Measurements from ENCODE around the gene LNP1.
"Not testable (repeated sequence)": the region's sequence is repeated elsewhere in the genome, so short reads cannot be mapped to it uniquely, and the experiment has no call there.

The LNP1 gene, protein sequence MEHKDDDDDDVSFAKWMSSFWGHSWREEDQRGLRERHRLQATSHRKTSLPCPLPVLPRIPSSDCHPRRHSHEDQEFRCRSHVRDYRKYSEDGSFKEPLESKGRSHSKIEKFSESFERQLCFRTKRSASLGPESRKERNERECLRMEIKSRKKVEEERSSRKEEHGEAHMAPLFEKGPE

DNA sequence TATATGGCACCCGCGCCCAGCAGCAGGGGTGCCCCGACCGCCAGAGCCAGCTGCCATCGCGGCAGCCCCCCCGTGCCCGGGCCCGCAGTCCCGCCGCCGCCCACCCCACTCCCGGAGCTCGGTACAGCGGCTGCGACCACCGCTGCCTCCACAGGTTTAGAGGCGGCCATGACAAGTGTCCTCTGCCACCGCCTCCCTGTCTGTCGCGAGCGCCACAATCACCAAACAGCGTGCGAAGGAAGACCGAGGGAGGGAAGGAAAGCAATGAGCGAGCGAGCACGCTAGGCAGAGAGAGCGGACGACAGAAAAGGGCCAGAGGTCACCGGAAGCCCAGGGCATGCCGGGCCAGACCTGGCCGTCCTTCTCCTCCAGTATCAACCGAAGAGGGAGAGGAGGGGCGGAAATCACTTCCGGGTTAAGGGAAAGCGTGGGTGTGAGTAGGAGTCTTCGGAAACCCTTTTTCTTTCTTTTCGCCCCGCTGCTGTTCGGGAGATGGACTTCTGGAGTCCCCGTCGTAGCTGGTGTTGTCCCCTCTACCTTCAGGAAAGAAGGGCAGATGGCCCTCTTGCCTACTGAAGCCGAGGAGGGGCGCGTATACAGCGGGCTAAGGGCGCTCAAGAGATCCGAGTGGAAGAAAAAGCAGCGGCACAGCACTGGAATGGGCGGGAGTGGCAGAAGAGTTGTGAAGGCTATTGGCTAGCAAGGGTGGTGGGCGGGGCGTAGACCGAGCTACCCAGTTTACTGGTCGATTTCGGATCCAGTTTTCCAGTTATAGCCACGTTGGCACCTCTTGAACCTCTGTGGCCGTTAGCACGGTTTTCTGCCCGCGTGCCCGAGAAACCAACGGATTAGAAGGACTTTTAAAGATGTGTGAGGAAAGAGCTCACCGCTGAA lies at the start of gene LNP1, which contains the start of gene TOMM70:
TSS of gene LNP1 (plus strand) at position 760 of the 894 bp plus-strand sequence. CDS start 28,191 bp downstream, outside the sequence.
TSS of gene TOMM70 (minus strand) at position 310 of the 894 bp plus-strand sequence. CDS start at position 170, 140 bp downstream.
- peak; percentile 93 for DNase-seq

DNA sequence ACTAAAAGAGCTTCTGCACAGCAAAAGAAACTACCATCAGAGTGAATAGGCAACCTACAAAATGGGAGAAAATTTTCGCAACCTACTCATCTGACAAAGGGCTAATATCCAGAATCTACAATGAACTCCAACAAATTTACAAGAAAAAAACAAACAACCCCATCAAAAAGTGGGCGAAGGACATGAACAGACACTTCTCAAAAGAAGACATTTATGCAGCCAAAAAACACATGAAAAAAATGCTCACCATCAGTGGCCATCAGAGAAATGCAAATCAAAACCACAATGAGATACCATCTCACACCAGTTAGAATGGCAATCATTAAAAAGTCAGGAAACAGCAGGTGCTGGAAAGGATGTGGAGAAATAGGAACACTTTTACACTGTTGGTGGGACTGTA lies 49.6 kb upstream of the LNP1 start:
- not testable (repeated sequence) for DNase-seq

DNA sequence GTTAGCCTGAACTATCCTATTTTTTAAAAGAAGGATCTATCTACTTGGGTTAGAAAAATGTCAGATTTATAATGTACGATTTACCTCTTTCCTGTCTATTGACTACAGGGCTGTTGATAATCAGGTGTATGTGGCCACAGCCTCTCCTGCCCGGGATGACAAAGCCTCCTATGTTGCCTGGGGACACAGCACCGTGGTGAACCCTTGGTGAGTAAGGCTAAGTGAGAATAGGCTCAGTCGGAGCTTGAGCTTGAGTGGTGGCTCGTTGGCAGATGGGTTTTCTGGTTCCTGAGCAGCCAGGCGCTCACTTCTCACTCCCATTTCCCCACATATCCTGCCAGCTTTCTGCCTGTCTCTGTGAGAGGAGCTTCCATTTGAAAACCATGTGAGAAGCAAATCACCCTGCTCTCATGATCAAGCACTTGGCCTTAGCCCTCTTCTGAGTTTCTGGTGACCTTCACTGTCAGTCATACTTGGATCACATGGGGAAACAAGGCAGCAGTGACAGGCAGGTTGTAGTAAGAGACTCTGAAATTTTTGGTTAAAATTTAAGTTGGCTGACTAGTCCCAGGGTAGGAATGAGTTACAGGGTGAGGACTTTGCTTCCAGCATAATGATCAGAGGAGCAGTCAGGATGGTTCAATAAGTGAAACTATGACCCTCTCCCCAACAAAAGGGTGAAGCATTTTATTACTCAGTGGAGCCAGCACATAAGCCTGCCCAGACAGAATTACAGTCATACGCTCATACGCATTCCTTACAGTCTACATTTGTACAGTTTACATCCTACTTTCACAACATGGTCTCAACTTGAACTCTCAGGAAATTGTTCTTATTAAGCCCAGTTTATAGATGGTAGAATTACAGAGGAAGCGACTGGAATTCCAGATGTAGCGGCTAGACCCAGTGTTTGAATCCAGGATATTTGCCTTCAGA lies 48.8 kb upstream of the LNP1 start:
- no peak for DNase-seq

DNA sequence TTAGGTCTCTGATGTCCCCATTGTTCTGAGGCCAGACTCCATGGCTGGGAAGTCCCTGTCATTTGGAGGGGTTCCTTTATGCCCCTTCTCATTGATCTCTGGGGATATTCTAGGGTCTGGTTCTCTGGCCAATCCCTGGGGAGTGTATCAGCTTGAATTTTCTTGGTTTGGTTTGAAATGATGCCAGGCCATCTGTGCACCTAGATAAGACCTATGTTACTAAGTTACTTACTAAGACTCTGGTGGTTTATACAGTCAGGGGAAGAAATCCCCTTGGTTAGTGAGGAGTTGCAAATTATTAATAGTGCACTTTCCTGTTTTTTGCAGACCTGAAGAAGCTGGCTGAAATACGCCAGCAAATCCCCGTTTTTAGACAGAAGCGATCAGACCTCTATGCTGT lies 46.5 kb upstream of the LNP1 start:
- DNase-seq: no peak

- no peak for DNase-seq
These were observed 42.9 kb upstream of the LNP1 start for GRCh38 chr3:100358413-100358812.

GRCh38 chr3:100359035-100359434 lies 42.3 kb upstream of the LNP1 start:
- no peak for DNase-seq

- no peak for DNase-seq
These were observed 40.4 kb upstream of the LNP1 start for GRCh38 chr3:100360757-100361496.

- DNase-seq: no peak
These were observed 39.4 kb upstream of the LNP1 start for GRCh38 chr3:100361897-100362296.

- no peak for DNase-seq
These were observed 36.9 kb upstream of the LNP1 start for GRCh38 chr3:100364421-100364820.

GRCh38 chr3:100366424-100366823 lies 34.9 kb upstream of the LNP1 start:
- no peak for DNase-seq

GRCh38 chr3:100368441-100368840 lies 32.9 kb upstream of the LNP1 start:
- DNase-seq: no peak

- DNase-seq: no peak
These were observed 30.6 kb upstream of the LNP1 start for GRCh38 chr3:100370756-100371155.

DNA sequence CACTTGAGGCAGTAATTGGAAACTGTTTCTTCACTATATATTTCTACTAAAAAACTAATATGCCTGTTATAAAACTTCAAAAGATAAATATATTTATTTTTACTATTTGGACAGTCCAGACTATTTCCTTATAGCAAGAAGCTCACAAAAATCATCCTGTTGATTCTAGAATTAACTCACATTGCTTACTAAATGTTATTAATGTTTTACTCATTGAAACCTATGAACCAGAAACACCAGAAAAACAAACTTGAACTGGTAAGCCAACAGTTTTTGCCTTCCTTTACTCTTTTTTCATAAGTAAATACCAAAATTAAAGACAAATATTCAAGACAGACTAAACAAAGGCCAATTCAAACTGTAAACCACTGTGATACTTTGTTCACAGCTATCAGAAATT lies 26.8 kb upstream of the LNP1 start:
- DNase-seq: no peak

- DNase-seq: no peak
These were observed 25.0 kb upstream of the LNP1 start for GRCh38 chr3:100376301-100376700.

DNA sequence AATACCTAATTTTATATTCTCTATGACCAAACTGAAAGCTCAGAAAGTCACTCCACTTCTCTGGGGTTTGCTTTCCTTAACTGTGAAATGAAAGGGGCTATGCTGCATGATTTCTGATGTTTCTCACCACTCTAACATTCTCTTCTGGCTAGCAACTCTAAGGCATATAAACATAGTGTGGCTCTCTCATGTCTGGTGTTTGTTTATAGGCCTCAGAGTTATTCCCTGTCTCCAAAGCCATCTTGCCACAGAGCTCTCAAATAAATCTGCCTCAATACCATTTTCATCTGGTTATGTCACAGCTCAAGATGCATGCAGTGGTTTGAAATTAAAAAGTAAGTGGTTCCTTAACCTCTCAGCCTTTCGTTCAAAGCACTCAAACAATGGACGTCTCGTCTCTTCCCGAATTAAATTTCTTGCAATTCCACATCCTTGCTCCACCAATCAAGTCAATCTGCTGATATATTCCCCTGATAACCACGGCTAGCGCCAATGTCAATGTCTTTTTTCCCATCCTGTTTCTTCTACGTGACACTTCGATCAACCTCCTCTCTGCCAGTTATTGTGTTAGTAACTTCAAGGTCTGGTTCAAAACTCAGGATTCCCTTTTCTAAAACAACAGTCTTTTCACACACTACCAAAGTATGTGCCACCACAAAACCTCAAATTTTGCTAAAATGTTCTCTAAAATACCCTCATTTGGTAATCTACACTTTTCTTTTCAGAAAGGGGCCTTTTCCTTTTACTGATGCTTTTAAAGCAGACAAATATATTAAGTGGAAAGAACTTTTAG lies 16.4 kb upstream of the LNP1 start:
- no peak for DNase-seq

- no peak for DNase-seq
These were observed 14.8 kb upstream of the LNP1 start for GRCh38 chr3:100386437-100387074.

DNA sequence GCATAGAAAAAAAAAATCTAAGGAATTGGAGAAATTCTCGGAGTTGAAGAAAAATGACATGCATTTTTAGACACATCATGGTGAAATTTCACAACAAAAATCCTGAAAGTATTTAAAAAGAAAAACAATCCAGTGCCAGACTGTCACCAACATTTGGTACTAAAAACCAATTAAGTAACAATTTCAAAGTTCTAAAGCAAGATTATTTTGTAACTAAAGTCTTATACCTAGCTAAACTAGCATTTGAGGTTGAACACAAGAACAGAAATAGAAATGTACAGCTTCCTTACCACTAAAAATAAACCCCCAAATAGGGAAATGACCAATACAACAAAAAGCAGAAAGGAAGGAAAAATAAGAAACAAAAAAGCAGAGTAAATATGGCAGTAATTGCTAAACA lies 12.3 kb upstream of the LNP1 start:
- no peak for DNase-seq

- no peak for DNase-seq
These were observed 5.5 kb upstream of the LNP1 start for GRCh38 chr3:100395679-100396431.

- no peak for DNase-seq
These were observed 4.4 kb upstream of the LNP1 start for GRCh38 chr3:100396967-100397366.

All from CD4-positive, alpha-beta T cell treated with Interleukin-10 for 1 hour (primary cell).